ENCODE results near the gene BSND.
"Not testable (repeated sequence)": the region's sequence is repeated elsewhere in the genome, so short reads cannot be mapped to it uniquely, and the experiment has no call there.

Gene BSND

GRCh38 chr1:55015731-55016620, 17.2 kb downstream of the BSND start:
- Mint-ChIP-seq H3K27ac (no peak overlapping the region), H3K4me1 (no peaks in the 10 kb centered on the region), H3K36me3 (no peaks in the 10 kb centered on the region), H3K9me3 (no peaks in the 10 kb centered on the region), H3K27me3 (peaks cover 11% of the 10 kb centered on the region), H3K4me3 (no peak overlapping the region)

DNA sequence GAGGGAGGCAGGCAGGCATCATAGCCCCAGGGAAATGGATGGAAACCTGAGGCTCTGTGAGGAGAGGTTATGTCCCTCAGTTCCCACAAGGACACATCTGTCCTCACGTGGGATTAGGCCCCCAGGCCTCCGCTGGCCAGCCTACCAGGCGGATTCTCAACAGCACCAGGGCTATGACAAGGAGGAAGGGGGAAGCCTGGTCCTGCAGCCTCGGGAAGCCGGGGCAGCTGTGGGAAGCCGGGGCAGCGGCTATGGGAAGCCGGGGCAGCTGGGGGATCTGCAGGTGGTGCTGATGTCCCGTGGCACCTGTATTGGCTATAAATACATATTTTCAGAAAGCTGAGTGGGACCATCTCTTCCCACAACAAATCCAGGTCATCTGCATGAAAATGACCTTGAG, 19.7 kb downstream of the BSND start:
- Mint-ChIP-seq H3K4me3 (no peak overlapping the region), H3K36me3 (no peaks in the 10 kb centered on the region), H3K9me3 (no peaks in the 10 kb centered on the region), H3K27me3 (peaks cover 9% of the 10 kb centered on the region), H3K4me1 (no peaks in the 10 kb centered on the region), H3K27ac (no peak overlapping the region)

GRCh38 chr1:55021942-55022546, 23.3 kb downstream of the BSND start:
- Mint-ChIP-seq H3K9me3 (no peaks in the 10 kb centered on the region), H3K27me3 (peaks cover 4% of the 10 kb centered on the region), H3K4me1 (no peaks in the 10 kb centered on the region), H3K36me3 (no peaks in the 10 kb centered on the region), H3K4me3 (no peak overlapping the region), H3K27ac (no peak overlapping the region)

DNA sequence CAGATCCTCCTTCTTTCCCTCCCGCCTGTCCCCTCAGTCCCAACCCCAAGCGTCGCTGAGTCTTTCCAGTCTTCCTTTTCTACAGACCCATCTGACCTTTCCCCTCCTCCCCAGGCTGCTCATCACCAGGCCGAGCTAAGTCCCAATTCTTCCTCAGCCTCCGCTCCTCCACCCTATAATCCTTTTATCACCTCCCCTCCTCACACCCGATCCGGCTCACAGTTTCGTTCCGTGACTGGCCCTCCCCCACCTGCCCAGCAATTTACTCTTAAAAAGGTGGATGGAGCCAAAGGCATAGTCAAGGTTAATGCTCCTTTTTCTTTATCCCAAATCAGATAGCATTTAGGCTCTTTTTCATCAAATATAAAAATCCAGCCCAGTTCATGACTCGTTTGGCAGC, 25.4 kb downstream of the BSND start:
- not testable (repeated sequence) for H3K27me3 Mint-ChIP-seq, H3K27ac Mint-ChIP-seq, H3K9me3 Mint-ChIP-seq, H3K4me3 Mint-ChIP-seq, H3K4me1 Mint-ChIP-seq, H3K36me3 Mint-ChIP-seq

DNA sequence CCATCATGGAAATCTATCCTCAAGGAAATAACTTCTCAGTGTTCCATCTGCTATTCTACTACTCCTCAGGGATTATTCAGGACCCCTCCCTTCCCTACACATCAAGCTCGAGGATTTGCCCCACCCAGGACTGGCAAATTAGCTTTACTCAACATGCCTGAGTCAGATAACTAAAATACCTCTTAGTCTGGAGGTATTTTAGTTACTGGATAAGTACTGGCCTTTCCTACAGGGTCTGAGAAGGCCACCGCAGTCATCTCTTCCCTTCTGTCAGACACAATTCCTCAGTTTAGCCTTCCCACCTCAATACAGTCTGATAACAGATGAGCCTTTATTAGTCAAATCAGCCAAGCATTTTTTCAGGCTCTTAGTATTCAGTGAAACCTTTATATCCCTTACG, 27.9 kb downstream of the BSND start:
- H3K27ac Mint-ChIP-seq: not testable (repeated sequence)

DNA sequence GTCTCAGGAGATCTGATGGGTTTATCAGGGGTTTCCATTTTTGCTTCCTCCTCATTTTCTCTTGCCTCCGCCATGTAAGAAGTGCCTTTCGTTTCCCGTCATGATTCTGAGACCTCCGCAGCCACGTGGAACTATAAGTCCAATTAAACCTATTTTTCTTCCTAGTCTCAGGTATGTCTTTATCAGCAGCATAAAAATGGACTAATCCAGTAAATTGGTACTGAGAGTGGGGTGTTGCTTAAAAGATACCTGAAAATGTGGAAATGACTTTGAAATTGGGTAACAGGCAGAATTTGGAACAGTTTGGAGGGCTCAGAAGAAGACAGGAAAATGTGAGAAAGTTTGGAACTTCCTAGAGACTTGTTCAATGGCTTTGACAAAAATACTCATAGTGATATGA, 32.4 kb downstream of the BSND start:
- H3K4me1 Mint-ChIP-seq, H3K36me3 Mint-ChIP-seq, H3K4me3 Mint-ChIP-seq, H3K27ac Mint-ChIP-seq, H3K9me3 Mint-ChIP-seq: not testable (repeated sequence)
- peaks cover 11% of the 10 kb centered on the region for H3K27me3 Mint-ChIP-seq

More for the DNA sequence above, 27.9 kb downstream of the BSND start:
- not testable (repeated sequence) for H3K4me3 Mint-ChIP-seq, H3K4me1 Mint-ChIP-seq, H3K9me3 Mint-ChIP-seq, H3K27me3 Mint-ChIP-seq, H3K36me3 Mint-ChIP-seq

- H3K36me3 Mint-ChIP-seq: no peaks in the 10 kb centered on the region
- H3K9me3 Mint-ChIP-seq: no peaks in the 10 kb centered on the region
- no peaks in the 10 kb centered on the region for H3K4me1 Mint-ChIP-seq
Observed at GRCh38 chr1:55033265-55033614, 34.5 kb downstream of the BSND start.

DNA sequence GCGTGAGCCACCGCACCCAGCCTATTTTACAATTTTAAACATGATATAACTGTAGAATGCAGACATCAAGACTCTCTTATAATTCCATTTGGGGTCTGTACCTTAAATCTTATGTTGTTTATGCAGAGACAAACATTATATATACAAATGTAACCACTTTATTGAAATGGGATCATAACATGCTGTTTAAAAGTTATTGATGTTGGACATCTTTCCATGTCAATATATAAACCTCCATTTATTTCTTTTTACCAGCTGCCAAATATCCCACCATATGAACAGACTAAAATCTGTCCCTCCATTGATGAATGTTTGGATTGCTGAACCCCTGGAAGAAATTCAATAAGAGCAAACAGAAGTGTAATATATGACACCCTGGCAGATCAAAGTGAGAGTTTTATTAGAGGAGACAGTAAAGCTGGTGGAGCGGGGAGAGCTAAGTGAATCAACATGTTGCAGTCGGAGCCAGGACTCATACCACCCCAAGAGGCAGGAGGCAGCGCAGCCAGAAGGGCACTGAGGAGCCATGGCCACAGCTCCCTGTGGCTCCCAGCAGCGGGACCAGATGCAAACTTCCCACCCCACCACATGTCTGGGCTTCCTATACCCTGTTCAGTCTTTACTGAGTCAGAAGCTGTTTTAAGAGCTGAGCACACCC, 35.9 kb downstream of the BSND start:
- Mint-ChIP-seq H3K27me3 (peaks cover 26% of the 10 kb centered on the region), H3K36me3 (no peaks in the 10 kb centered on the region), H3K4me3 (no peak overlapping the region), H3K27ac (no peak overlapping the region), H3K9me3 (no peaks in the 10 kb centered on the region), H3K4me1 (peaks cover 4% of the 10 kb centered on the region)

More at GRCh38 chr1:55033265-55033614, 34.5 kb downstream of the BSND start:
- H3K27me3 Mint-ChIP-seq: peaks cover 18% of the 10 kb centered on the region
- H3K4me3 Mint-ChIP-seq: no peak overlapping the region
- no peak overlapping the region for H3K27ac Mint-ChIP-seq

DNA sequence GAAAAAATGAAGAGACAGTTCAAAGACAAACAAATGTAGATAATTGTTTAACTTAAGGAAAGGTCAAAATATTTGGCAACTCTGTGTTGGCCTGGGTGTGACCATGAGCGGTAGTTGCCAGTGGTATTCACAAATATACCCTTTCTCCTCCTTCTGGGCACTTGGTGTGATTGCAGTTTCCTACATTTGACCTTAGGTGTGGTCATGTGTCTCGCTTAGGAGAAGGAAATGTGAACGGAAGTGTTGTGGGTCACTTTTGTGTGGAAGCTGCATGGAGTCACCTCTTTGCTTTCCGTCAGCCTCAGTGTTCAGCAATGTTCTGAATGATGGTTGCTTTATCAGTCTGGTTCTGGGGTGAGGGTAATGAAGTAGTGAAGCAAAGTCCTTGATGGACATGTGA, 37.2 kb downstream of the BSND start:
- no peak overlapping the region for H3K27ac Mint-ChIP-seq
- H3K36me3 Mint-ChIP-seq: no peaks in the 10 kb centered on the region
- H3K27me3 Mint-ChIP-seq: peaks cover 32% of the 10 kb centered on the region
- H3K4me3 Mint-ChIP-seq: no peak overlapping the region
- peaks cover 4% of the 10 kb centered on the region for H3K4me1 Mint-ChIP-seq
- H3K9me3 Mint-ChIP-seq: no peaks in the 10 kb centered on the region

DNA sequence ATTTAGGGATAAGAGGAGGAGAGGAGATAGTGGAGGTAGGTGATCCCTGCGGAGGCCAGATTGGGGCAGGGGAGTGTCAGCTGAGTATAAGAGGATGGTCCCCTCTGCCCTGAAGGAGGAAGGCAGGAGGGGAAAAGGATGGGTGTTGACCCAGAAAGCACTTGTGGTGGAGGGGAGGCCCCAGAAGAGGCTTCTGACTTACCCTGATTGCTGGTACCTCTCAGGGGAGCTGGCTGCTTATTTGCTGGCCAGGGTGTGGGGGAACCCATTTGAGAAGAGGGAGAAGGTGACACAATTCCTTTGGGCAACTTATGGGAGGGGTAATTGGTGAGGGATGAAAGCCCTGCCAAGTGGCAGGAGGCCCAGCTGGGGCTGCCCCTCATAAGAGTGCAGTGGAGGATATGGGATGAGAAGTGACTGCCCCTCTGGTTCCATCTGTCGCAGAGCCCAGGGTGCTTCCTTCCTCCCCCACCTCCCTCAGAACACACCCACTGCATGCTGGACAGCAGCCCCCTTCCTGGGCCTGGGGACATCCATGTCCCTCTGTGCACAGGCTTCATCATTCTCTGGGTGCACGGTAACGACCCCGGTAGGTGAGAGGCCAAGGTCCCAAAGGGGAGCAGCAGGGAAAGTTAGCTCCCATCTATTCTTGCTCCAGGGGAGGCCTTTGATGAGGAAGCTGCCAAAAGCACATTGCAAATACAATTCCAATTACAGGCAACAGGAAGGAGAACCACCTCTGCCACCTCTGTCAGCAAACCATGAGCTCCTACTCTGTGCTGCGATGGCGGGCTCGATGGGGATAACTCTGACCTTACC, 39.2 kb downstream of the BSND start:
- H3K27me3 Mint-ChIP-seq: peaks cover 40% of the 10 kb centered on the region
- peaks cover 4% of the 10 kb centered on the region for H3K4me1 Mint-ChIP-seq
- no peak overlapping the region for H3K27ac Mint-ChIP-seq
- H3K9me3 Mint-ChIP-seq: no peaks in the 10 kb centered on the region
- H3K36me3 Mint-ChIP-seq: no peaks in the 10 kb centered on the region
- no peak overlapping the region for H3K4me3 Mint-ChIP-seq

DNA sequence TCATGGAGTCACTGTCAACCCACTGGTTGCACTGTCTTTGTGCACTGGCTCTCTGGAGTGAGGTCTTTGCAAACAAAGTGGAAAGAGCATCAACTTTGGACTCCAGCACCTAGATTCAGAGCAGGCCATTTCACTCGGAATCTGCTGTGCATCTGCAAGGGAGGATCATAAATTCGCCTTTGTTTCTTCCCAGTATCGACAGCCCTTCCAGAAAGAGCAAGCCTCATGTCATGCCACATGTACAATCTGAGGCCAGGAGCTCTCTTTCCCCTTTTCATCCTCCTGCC, 39.8 kb downstream of the BSND start:
- no peak overlapping the region for H3K4me3 Mint-ChIP-seq
- H3K27me3 Mint-ChIP-seq: peaks cover 38% of the 10 kb centered on the region
- H3K9me3 Mint-ChIP-seq: no peaks in the 10 kb centered on the region
- no peak overlapping the region for H3K27ac Mint-ChIP-seq
- H3K36me3 Mint-ChIP-seq: no peaks in the 10 kb centered on the region
- peaks cover 4% of the 10 kb centered on the region for H3K4me1 Mint-ChIP-seq

GRCh38 chr1:55038974-55039341, 40.2 kb downstream of the BSND start:
- H3K4me1 Mint-ChIP-seq: peaks cover 4% of the 10 kb centered on the region
- peaks cover 37% of the 10 kb centered on the region for H3K27me3 Mint-ChIP-seq
- H3K9me3 Mint-ChIP-seq: no peaks in the 10 kb centered on the region
- no peaks in the 10 kb centered on the region for H3K36me3 Mint-ChIP-seq
- H3K27ac Mint-ChIP-seq: no peak overlapping the region
- no peak overlapping the region for H3K4me3 Mint-ChIP-seq

GRCh38 chr1:55039342-55040082, 40.8 kb downstream of the BSND start, which contains the start of gene PCSK9:
Gene PCSK9, plus strand, starts transcription at chr1:55039548. Its CDS starts 290 bp downstream, at chr1:55039838.
- H3K27ac Mint-ChIP-seq: no peak within 1 kb of the TSS
- no peaks in the 10 kb centered on the region for H3K36me3 Mint-ChIP-seq
- H3K4me1 Mint-ChIP-seq: peaks cover 4% of the 10 kb centered on the region
- H3K9me3 Mint-ChIP-seq: no peaks in the 10 kb centered on the region
- H3K27me3 Mint-ChIP-seq: peaks cover 37% of the 10 kb centered on the region
- H3K4me3 Mint-ChIP-seq: no peak within 1 kb of the TSS

DNA sequence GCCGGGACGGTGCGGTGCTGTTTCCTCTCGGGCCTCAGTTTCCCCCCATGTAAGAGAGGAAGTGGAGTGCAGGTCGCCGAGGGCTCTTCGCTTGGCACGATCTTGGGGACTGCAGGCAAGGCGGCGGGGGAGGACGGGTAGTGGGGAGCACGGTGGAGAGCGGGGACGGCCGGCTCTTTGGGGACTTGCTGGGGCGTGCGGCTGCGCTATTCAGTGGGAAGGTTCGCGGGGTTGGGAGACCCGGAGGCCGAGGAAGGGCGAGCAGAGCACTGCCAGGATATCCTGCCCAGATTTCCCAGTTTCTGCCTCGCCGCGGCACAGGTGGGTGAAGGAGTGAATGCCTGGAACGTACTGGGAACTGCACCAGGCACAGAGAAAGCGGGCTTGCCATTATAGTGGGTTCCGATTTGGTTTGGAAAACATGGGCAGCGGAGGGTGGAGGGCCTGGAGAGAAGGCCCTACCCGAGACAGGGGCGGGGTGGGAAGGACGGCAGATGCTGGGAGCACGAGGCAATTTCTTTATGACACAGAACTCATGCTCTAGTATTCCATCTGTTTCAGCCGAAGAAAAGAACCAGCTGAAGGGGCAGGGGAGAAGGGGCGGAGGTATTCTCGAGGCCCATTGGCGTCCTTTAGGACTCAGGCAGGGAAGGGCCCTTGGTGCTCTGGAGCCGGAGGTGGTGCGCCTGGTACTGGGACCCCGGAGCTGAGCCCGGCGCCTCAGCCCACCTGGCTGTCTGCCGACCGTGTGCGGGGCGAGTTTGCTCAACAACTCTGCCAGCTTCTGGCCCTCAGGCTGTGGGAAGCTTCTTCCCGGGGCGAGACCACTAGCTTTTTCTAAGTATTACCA, 41.6 kb downstream of the BSND start:
- Mint-ChIP-seq H3K36me3 (no peaks in the 10 kb centered on the region), H3K27me3 (peaks cover 35% of the 10 kb centered on the region), H3K4me3 (no peak overlapping the region), H3K27ac (no peak overlapping the region), H3K4me1 (peaks cover 4% of the 10 kb centered on the region), H3K9me3 (no peaks in the 10 kb centered on the region)
